Activated CD4-positive, alpha-beta T cell treated with anti-CD3 and anti-CD28 coated beads, Interleukin-2, amount 50 U/mL, for 48 hours (primary cell): ENCODE measurements around the gene ALDH5A1.

Experiments
- DNase-seq, 2 experiments: peaks; one replicate each; pipeline ENCODE4 v3.0.0-alpha.2; 2020

ALDH5A1 gene

DNA sequence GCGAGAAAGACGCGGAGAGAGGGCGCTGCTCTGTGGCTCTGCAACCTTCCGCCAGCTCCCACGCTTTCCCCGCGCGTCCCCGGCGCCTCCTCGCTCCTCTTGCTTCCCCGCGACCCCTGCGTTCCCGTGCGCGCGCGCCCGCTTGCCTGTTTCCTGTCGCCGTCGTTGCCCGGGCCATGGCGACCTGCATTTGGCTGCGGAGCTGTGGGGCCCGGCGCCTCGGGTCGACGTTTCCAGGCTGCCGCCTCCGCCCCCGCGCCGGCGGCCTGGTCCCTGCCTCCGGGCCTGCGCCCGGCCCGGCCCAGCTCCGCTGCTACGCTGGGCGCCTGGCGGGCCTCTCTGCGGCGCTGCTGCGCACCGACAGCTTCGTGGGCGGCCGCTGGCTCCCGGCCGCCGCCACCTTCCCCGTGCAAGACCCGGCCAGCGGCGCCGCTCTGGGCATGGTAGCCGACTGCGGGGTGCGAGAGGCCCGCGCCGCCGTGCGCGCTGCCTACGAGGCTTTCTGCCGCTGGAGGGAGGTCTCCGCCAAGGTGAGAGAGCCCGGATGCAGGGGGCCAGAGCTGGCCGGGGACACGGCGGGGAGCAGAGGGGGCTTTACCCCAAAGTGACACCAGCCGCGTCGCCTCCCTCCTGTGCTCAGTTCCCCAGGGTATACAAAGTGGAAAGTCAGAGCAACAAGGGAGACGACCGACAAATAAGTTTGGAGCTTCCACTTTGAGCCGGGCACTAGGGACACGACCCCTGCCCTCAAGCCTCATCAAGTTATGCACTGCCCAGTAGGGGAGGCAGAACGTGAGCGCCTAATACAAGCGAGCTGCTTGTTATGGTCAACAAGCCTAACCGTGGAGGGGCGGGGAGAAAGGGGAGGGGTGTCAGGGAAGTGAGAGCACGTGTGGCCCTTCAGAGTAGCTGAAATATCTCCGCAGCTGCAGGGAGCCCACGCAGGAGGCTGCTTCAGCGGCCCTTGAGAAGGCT lies at the start of gene ALDH5A1:
Gene ALDH5A1 (plus strand): TSS at position 149 of the 975 bp plus-strand sequence. CDS start 28 bp downstream, at position 177.
- DNase-seq, result peak; percentile 84 to 87

DNA sequence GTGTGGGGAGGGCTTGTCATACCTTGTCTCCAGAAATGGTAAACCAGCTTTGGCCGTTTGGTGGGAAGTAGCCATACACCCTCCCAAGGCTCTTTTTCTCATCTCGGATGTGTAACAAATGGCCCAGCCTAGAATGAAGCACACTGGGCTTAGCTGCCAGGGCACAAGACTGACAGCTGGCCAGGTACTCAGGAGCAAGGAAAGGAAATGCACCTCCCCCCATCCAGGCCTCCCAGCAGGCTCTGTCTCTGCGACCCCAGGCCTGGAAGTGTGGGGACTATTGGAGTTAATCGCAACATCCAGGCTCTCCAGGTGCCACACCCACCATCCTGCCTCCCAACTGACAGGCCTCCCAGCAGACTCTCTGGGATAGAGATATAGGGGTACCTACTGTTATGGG lies 49.1 kb upstream of the ALDH5A1 start:
- DNase-seq, result no peak

DNA sequence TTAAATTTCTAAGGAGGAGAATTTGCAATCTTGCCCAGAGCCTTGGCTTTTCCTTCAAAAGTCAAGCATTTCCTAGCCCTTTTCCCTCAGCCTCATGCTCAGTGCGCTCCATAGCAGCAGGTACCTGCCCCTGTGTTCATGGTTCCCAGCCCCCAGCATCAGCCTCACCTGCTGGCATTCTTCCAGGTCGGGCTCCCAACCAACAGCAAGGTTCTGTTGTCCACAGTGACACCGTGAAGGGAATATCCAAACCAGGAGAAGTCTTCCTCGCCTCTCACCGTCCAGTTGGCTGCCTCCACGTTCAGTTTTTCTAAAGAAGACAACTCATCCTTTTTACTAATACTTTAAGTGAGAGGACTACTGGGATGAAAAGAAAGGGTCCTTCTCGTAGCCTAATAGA lies 48.1 kb upstream of the ALDH5A1 start:
- no peak for DNase-seq

DNA sequence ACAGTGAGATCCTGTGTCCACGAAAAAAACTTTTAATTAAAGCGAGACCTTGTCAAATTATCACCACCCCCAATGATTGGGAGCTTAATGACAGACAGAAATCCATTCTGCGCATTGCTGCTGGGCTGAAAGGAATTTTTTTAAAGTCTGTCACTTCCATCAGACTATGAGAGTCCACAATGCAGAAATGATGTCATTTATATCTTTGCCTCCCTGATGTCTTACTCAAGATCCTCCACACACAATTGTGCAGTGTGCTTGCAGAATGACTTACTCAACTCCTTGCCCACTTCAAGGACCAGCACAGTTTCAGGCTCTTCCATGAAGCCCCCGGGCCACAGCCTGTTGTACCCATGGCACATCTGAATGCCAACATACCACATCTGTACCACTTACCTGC lies 46.4 kb upstream of the ALDH5A1 start:
- no peak for DNase-seq

DNA sequence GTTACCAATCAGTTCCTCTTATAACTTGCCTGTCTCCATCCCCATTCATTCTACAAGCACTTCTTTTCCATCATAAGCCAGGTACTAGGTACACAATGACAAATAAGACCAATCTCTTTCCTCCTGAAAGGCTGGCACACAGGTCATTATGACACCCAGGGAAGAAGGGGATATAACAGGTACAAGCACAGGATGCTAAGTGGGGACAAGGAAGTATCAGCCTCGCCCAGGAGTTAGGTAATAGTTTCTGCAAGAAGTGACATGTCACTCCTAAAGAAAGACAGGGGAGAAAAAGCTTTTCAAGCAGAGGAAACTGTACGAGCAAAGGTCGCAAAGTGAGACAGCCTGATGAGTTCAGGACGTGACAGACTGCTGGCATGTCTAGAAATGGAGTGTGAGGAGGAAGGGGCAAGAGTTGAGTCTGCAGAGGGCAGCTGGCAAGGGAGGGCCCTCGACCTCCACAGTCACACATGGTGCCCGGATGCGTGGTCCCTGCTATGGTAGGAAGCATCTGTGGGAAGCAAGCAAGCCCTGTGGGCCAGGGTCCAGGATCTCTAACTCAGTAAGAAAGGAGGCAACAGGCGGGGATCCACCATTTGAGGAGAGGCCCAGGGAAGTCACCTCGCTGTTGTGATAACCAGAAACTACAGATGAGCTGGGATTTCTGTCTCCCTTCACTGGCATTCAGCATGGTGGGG lies 45.8 kb upstream of the ALDH5A1 start:
- DNase-seq, result no peak

DNA sequence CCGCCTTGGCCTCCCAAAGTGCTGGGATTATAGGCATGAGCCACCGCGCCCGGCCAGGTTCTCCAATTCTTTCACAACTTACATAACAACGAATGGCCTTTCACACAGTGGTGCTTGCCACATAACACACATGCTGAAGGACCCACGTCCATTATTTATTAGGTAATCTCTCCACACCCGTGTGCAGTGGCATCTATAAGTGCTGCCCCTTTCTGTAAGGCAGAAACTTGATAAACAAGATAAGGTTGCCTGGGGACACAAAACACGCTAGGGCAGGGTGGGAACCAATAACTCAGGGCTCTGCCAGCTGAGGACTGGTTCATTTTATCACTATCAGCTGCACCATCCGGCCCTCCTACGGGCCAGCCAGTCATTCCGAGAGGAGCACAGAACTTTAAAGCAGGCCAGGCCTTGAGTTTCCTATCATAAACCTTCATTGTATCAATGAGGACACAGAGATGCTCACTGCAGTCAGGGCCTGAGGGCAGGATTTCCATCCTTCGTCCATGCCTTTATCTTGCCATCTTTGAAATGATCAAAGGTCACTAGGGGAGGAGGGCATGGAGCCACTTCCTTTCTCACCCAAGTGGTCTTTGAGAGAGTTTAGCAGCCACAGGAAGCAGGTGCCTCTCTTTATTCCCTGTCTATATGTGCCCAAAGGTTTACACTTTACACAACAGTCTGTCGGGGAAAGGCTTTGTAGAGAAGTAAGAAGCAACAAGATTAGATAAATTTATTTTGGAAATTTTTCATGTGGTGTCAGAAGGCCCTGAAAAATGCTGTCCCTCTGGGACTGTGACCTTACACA lies 43.0 kb upstream of the ALDH5A1 start:
- DNase-seq, result no peak

DNA sequence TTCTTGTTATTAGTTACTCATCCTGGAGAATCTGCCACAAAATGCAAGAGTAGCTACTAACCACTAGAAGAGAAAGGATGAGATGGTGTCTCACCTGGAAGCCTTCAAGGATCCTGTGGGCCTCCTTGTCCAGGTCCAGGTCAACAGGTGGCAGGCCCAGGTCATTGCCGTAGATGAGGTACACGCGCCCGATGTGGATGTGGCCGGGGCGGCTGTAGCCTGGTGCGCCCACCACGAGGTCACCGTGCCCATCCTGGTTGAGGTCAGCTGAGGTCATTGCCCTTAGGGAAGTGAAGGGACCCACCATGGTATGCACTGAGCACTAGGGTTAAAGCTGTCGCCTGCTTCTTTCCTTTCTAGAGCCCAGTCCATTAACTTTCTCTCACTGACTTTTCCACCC lies 40.8 kb upstream of the ALDH5A1 start:
- DNase-seq, result no peak

DNA sequence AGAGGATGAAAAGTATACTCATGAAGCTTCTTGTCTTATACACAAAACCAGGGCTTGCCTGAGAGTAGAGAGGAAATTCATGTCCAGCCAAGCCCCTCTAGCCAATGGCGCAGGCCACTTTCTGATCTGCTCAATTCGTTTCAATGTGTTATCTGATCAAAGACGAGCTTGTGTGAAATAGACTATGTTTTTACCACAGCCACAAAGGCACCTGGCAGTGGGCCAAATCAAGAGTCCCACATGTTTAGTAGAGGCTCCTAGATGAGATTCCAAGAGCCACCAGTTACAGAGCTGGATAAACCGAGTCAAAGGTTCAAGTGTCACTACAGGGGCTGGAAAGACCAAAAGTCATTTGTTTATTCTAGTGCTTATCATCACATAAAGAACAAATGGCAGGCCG lies 40.3 kb upstream of the ALDH5A1 start:
- no peak for DNase-seq

DNA sequence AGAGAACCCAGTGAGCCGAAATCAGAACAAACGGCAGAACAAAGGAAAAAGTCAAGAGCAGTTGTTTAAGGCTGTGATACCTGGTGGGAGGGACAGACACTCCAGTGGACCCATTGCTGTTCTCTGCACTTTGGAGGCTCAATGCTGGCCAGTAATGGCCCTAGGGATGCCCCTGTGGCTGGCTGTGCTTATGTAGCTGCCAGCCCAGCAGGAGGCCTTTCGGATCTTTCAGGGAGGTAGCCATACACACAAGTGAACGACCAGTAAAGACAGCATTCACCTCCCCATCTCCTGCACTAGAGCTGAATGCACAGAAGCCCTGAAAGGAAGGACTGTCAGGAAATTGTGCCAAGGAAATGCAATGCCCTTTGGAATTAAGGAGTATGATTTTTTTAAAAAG lies 39.7 kb upstream of the ALDH5A1 start:
- DNase-seq, result no peak

DNA sequence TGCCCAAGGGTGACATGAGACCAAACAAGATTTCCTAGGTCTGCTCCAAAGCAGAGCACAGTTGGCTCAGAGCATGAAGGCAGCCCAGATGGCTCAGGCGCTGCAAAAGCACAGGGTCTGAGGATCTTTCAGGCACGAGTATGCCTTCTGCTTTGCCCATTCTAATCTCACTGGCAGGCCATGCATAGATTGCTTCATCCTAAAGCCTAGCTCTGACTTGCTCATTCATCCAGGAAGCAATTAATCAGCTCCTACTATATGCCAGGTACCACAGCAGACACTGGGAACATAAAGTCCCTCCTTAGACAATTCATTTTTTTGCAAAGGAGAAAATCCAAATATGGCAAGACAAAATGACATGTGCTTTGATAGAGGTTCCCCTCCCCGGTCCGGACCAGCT lies 36.6 kb upstream of the ALDH5A1 start:
- no peak for DNase-seq

DNA sequence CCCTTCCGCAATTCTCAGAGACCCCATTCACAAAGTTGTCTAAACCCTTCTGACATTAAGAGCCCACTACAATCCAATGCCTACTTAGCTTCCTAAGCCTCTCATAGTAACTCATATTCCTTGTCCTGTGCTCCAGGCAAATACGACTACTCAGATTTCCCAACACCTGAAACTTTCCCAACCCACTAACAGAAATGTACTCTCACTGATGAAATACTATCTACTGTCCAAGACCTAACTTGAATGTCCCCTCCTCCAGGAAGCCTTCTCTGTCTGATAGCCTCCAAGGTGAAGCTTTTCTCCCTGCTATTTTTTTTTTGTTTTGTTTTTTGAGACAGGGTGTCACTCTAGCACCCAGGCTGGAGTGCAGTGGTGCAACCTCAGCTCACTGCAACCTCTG lies 35.8 kb upstream of the ALDH5A1 start:
- no peak for DNase-seq

DNA sequence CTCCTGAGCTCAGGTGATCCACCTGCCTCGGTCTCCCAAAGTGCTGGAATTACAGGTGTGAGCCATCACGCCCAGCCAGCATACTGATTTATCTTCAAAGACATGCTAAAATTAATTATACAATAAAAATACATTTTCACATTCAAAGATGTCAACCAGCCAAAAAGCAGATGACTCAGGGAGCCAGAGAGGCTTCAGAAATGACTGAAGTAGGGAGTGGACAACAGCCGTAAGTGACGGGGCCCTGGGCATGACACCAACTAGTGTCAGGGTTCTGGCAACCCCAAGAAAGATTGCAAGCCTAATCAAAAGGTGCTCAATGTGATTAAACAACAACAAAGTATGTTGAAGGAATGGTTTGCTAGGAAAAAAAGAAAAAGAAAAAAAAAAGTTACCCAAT lies 33.8 kb upstream of the ALDH5A1 start:
- no peak for DNase-seq

DNA sequence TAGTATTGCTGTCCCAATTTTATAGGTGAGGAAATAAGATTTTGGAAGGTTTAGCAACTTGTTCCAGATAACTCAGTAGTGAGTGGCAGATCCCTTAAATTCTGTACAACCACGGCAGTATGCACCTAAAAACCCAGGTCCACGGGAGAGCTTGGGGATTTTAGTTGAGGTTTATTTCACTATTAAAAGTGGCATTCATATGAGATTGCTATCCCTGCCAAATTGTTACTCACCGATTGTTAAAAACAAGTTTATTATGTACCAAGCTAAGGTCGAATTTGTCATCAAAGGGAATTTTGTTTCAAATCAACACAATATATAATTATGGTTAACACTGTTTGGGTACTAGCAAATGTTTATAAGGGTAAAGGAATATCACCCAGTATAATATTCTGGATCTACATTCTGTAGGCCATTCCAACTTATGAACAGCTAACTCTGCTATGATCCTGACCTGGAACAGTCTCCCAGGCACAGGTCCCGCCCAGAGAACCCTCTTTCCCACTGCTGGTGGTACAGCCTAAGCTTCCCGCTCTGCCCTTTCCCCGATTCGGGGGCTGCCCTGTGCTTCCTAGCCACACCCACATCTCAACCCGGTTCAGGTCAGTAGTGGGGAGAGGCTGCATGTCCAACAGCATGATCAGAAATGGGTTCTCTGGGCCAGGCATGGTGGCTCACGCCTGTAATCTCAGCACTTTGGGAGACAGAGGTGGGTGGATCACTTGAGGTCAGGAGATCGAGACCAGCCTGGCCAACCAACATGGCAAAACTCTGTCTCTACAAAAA lies 30.3 kb upstream of the ALDH5A1 start:
- no peak for DNase-seq

DNA sequence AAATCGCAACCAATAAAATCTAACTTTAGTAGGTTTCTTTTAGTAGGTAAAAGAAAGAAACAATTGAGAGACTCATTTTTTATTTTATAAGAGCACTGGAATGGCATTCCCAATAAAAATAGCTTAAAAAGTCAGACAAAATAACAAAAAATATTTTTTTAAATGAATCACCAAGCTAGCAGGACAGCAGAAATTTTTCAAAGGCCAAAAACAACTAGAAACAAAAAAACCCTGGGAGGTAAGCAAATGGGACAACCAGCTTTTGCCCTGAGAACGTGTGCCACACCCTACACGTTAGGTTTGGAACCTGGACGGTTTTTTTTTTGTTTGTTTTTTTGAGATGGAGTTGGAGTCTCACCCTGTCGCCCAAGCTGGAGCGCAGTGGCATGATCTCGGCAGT lies 25.0 kb upstream of the ALDH5A1 start:
- DNase-seq, result no peak

DNA sequence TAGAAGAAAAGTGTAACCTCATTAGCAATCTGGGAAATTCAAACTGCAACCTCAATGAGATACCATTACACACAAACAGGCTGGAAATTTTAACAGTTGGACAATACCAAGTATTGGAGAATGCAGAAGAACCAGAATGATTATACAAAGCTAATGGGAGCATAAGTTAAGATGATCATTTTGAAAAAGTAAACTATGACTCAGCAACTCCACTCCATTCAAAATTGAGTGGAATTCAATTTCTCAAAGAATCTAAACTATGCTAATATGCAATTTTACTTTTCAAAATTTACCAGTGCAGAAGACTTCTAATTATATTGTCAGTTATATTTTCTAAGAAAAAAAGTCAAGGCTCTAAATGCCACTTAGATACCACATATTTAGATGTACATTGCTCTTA lies 22.6 kb upstream of the ALDH5A1 start:
- DNase-seq, result no peak

DNA sequence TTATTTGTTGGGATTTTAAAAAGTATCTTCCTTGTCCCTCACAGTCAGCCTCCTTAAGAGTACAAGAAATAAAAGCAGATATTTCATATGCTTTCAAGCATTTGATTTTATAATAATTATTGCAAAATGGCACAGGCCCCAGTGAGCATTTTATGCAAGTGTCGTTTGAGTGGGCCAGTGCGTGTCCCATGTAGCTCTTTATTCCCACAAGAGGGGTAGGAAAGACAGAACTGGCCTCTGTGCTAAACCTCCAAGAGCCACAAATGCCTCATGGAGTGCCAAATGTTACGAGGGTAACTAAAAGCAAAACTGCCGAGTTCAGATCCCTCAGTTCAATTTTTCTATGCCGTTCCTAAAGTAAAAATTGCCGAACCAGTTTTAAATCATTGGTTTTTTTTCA lies 18.1 kb upstream of the ALDH5A1 start:
- DNase-seq, result no peak

DNA sequence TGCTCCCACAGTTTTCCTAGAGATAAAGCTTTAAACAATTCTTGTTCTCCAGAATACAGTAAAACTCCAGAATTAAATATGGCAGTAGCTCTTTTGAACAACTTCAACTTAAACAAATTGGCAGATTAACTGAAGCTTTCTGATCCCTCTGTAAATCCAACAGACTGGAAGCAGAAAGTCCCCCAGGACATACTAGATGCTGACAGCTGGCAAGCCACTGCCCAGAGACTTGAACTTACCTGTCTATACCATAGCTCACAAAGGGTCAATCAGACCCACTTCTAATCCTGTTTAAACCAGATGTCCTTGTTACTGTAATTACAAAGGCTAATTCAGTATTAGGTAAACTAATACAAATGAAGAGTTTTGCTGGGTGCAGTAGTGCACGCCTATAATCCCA lies 17.7 kb upstream of the ALDH5A1 start:
- no peak for DNase-seq

DNA sequence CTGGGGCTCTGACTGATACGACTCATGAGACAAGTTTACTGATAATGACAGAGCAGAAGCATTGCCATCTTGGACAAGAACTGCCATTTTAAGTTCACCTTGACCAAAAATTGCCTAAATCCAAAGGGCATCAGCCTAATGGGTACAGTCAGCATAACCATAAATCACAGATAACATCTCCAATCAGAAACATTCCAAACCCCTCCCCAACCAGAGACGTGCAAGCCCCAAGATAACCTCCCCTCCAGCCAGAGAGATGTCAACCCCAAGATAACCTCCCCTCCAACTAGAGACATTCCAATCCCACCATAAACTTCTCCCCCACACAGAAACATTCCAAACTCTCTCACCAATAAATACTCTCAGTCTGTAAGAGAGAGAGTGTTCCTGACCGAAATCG lies 15.9 kb upstream of the ALDH5A1 start:
- no peak for DNase-seq

DNA sequence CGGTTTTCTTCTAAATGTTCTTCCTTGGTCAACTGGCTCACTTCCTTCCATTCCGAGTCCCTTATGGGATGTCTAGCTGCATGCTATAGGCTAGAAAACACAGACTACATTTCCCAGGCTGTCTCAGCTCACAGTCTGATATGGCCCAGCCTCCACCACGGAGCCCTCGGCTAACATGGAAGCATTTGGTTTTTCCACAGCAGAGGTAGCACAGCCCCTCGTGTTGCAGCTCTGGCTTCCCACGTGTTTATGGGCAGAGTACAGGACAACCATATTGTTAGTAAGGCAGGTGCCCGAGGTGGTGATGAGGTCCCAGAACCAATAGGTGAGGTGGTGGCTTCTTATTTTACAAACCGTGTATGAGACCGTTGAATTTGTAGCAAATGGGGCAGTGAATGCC lies 14.1 kb upstream of the ALDH5A1 start:
- DNase-seq, result no peak

DNA sequence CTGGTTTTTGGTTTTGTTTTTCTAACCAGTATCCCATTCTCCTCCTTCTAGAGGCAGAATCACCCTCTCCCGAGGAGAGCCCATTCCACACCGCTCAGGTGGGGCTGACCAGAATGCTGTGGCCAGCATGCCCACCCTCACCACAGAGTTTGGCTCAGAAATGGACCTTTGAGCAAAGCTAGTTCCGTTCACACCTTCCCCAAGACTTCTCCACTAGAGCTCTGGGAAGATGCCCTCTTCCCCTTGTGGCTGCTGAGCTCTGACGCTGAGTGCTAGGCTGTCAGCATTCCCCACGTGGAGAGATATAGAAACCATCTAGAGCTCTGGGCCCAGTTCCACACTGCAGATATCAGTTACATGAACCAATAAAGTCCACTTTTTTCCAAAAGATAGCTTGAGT lies 13.3 kb upstream of the ALDH5A1 start:
- DNase-seq, result no peak

DNA sequence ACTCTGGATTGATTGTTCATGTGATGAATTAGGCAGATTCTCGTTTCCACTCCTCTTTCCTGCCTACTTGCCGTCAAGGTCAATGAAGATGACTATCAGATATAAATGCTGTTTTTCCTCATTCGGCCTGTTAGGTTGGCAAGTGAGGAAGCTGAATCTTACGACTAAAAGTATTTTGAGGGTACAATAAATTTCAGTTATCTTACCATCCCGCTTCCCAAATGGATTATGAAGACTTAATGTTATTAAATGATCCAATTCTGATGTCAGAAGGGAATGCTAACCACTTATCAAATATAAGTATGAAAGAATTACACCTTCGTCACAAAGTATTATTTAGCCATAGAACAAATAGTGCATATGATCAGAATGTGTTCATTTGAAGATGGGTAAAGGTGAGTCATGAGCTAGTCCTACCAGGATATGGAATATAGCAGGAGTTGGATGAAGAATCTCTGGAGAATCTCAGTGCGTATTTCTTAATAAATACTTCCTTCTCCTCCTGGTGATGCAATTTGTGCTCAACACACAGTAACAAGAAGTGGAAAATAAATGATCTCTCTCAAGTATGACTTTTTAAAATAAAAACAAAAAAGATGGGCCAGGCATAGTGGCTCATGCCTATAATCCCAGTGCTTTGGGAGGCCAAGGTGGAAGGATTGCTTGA lies 10.0 kb upstream of the ALDH5A1 start:
- DNase-seq, result no peak

DNA sequence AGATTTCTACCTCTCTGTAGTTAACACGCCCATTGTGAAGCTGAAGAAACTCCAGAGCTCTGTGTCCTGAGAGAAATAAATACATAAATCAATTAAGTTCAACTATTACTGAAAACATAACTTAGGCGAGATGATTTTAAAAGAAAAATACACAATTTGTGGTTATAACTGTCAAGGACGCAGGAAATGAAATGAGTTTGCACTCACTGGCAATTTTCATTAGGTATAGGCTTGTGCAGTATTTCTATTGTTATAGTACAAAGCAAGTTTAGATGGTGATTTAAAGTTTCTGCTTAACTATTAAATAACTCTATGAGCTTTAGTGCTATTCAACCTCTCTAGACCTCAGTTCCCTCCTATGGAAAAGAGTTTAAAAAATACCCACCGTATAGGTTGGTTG lies 8.7 kb upstream of the ALDH5A1 start:
- no peak for DNase-seq
